HG03025 (cell line): ENCODE measurements around the gene ANAPC1.
"Not testable (repeated sequence)": the region's sequence is repeated elsewhere in the genome, so short reads cannot be mapped to it uniquely, and the experiment has no call there.

ENCODE experiments used
- ATAC-seq: cut with Tn5 transposase; IDR thresholded peaks from one replicate; pipeline ENCODE4 v1.9.1; 2021; ENCODE audit warnings: mild to moderate bottlenecking, moderate library complexity; ENCODE audit not compliant: unreplicated experiment, low FRiP score

ANAPC1 gene

DNA sequence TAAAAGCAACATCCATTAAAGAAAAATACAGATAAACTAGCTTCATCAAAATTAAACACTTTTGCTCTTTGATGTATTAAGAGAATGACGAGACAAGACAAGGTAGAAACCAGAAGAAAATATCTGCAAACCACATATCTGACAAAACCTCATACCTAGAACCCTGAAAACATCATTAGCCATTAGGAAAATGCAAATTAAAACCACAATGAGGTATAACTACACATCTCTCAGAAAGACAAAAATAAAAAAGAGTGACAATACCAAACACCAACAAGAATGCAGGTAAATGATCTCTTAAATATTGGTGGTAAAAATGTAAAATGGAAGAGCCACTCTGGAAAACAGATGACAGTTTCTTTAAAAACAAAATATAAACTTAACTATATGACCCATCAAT, 53.5 kb downstream of the ANAPC1 start:
- not testable (repeated sequence) for ATAC-seq

DNA sequence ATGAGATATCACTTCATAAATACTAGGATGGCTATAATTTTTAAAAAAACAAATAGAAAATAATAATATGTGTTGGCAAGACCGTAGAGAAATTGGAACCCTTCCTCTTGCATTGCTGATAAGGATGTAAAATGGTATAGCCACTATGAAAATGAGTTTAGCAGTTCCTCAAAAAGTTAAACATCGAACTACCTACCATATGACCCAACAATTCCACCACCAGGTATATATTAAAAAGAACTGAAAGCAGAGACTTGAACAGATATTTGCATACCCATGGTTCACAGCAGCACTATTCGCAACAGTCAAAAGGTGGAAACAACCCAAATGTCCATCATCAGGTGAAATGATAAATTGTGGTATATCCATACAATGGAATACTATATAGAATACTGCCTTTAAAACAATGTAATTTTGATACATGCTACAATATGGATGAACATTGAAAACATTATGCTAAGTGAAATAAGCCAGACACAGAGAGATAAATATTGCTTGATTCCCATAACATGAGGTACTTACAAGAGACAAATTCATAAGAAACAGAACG, 55.7 kb downstream of the ANAPC1 start:
- not testable (repeated sequence) for ATAC-seq

DNA sequence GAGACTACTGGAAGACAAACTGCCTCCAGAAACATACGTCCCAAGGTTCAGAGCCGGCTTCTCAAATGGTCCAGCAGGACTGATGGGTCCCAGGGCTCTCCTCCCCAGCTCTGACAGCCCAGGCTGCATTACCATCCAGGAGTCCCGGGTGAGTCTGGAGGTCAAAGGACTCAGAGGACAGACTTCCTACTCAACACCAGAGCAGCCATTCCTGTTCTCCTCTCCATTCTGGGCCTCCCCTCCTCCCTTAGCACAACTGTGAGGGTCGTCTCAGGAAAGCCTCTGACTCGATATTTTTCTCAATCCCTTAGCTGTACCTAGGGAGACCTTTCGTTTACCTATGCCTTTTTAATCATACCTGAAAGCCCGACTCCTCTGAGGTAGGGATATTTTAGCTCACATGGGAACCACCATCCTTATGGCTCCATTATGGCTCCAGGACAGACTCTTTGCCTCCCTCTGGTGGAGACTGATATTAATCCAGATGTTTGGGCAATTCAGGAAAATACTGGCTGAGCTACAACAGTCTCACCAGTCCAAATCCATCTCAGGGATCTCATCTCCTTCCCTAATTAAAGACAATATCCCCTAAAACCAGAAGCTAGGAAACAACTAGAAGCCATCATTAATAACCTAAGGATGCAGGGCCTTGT, 70.9 kb downstream of the ANAPC1 start:
- not testable (repeated sequence) for ATAC-seq

DNA sequence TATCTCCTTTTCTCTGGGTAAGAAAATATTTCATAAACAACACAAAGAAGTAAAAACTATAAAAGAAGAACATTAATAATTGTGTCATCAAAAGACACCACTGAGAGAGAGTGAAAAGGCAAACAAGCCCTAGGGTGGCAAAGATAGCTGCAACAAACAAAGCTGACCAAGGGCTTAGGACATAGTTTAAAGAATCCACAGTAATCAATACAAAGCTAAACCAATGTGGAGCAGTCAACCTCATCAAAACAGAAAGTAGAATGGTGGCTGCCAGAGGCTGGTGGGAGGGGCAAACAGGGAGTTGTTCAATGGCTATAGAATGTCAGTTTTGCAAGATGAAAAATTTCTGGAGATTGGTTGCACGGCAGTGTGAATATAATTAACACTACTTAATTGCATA, 93.4 kb downstream of the ANAPC1 start:
- not testable (repeated sequence) for ATAC-seq

DNA sequence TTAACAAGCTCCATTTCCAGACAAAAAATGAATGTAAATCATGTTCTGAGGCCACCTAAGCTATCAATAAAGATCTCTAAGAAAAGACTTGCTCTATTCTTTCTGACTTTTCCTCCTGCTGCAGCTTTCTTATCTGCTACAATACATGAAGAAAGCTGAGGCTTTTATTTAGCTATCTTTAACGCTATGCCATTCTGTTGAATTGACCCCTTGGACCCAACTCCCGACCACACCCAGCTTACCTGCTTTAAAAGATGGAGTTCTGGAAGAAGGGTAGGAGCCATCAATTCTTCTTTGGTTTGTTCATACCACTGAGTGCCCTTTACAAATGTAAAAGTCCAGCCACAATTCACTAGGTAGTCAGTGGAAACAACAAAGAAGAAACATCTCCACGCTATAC, 99.9 kb downstream of the ANAPC1 start:
- ATAC-seq: not testable (repeated sequence)

DNA sequence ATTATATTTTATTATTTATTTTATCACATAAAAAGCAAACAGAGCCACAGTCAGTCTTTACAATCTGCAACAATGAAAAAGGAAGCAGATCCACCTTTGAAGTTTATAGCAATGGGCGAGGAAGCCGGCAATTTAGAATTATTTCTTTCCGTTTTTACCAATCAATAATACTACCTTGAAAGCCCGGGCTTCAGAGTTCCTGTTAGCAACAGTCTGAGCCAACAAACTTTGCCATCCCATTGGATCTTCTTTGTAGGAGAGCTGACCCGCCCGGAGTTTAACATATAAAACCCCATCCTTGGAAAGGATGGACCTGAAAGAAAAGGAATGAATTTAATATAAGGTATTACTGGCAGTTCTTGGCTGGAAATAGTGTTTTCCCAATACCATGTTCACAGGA, 101.8 kb downstream of the ANAPC1 start:
- not testable (repeated sequence) for ATAC-seq

DNA sequence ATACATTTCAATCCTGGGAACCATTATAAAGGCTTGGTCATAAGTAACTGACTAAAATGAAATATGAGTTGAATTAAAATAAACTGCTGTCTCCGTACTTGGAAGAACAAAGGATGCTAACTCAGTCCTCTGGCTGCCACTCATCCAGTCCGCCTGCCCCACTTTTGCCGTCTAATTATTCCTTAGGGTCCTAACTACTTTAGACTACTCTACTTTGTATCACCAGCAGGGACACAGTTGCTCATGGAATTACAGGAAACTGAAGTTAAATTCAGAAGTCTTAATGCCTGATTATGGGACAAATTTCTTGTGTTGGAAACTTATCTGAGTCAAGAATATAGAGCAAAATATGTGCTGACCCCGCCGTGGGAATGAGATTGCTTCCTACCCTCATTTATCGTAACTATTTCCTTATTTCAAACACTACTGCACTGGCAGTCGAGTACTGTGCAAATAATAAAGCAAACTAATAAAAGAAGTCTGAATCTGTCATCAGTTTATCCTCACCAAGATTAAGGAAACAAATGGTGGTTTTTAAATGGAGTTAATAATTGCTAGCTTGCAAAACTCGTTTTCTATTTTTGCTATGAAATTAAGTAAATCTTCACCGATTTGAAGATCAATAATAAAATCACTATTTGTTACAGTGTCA, 102.4 kb downstream of the ANAPC1 start:
- not testable (repeated sequence) for ATAC-seq

DNA sequence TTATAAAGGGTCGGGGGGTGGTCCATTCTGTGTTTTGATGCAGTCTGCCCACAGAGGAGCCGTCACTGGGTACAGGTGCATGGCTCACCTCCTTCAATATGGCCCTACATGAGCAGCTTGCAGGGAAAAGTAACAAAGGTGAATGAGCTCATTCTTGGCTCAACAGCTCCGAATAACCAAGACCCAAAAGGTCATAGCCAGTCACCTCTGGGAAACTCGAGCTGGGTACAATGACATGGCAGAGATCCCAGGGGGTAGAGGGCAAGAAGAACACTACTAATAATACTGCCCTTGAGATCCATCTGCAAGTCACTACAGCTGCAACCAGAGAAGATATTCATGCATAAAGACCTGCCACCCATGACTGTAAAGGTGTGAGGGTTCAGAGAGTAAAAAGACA, 106.8 kb downstream of the ANAPC1 start:
- ATAC-seq: not testable (repeated sequence)

DNA sequence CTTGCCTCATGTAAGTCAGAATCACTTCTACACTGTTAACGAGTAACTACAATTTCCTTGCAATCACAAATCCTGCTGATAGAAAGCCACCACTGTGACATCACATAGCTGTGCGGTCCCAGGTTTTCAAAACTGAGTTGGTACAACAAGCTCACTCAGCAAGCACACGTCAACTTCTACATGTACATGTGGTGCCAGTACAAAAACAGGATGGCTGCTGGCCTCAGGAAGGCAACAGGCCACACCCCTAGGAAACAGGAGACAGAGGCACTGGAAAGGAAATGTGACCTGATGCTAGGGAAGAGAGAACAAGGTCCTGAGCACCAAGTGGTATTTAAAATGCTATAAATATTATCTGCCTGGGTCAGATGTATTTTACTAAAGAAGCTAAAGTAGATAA, 107.7 kb downstream of the ANAPC1 start:
- ATAC-seq: not testable (repeated sequence)

DNA sequence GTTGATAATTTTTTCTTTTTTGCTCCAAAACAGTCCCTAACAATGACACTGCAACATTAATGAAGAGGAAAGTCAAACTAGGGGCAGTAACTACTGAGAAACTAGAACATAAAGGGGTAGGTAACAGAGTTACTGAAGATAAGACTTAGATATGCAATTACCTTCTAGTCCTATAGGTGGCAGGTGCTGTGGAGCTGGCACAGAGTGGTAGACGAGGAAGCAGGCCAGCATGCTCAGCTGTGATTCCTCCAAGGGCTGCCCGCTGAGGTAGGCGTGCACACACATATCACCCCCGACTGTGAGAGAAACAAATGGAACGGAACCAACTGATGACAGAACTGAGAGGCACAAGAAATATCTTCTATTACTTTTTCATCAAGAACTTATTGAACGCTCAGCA, 111.8 kb downstream of the ANAPC1 start:
- not testable (repeated sequence) for ATAC-seq

DNA sequence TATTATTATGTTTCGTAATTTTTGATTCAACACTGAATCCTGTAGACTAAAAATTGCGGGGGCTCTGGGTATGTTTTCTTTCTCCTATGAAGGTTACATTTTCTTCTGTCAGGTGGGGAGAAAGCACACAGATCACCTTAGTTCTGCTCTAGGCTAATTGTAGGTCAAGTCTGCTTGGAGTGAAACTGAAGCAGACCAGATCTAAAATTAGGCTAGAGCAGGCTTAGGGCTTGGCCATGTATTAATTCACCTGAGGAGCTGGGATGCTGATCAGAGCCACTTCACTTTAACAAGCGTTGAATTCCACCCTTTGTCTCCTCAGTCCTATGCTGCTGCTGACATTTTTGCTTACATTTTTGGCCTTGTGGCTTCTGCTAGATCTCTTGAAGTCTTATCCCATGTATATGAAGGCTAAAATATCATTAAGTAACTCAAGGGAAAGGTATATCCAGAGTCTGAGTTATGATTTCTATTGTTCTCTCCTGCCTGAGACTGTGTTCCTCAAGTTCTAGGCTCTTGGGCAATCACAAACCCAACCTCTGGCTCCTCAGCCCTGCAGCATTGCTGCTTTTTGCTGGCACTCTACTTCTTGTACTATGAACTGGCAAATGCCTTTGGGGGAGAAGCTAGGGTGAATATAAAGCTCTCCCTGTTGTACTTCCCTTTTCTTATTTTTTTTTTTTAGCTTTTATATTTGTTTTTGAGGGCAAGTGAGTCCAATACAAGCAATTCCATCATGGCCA, 112.9 kb downstream of the ANAPC1 start:
- ATAC-seq: not testable (repeated sequence)

DNA sequence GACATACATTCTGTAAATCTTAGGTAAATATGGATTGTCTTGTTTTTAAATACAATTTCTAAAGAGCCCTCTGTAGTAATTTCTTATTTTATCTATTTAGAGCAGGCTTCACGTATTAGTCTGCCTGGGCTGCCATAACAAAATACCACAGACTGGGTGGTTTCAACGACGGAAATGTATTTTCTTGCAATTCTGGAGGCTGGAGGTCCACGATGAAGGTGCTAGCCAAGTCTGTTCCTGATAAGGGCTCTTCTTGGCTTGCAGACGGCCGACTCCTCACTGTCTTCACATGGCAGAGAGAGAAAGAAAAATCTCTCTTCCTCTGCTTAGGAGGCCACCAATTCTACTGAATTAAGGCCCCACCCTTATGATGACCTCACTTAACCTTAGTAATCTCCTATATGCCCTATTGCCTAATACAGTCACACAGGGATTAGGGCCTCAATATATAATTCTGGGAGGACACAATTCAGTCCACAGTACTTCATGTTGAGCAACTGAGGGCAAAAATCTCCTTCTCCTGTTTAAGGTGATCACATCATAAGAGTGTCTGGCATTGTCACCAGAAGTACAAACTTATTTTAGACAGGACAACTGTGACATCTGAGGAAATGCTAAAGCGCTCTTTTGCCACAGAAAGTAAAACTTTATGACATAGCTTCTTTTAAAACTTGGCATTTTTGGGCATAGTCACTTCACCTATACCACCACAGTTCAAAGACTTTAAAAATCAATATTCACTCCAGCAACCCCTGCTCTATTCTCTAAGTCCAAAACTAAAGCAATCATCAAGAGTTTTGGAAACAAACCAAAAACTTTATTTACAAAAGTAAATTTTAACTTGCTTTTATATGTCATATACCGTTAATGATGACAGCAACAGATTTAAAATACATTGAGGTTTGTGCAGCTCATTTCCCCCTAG, 115.5 kb downstream of the ANAPC1 start:
- not testable (repeated sequence) for ATAC-seq

DNA sequence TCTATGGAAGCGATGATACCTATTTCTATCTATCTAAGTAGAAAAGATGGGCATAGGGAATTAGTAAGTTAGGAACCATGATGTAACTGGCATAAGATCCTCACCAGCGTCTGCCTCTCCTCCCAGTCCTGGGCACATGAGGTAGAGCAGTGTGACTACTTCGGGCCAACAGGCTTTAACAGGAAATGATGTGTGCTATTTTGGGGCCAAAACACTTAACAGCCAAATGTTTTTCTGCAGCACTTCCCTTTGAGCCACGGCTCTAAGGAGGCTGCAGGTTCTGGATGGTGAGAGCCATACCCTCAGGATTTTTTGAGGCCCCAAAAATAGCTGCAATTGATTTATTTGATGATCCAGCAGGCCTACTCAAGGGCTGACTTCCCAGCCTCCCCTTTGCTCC, 116.9 kb downstream of the ANAPC1 start:
- not testable (repeated sequence) for ATAC-seq

DNA sequence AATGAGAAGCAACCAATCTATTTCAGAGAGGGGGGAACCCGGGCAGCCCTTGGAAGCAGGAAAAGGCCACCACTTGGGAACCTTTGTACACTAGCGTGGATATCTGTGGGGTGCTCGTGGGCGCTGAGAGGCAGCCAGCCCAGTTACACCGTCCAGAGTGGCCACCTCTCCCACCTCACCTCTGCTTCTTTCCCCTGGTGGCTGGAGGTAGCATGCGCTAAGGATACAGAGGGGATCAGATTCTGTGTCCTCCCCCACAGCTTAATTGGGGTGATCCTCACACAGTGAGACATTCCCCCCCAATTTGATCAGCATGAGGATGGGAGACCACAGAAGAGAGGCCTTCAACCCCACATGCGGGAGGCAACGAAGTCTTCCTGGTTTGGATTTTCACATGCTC, 117.7 kb downstream of the ANAPC1 start:
- not testable (repeated sequence) for ATAC-seq

DNA sequence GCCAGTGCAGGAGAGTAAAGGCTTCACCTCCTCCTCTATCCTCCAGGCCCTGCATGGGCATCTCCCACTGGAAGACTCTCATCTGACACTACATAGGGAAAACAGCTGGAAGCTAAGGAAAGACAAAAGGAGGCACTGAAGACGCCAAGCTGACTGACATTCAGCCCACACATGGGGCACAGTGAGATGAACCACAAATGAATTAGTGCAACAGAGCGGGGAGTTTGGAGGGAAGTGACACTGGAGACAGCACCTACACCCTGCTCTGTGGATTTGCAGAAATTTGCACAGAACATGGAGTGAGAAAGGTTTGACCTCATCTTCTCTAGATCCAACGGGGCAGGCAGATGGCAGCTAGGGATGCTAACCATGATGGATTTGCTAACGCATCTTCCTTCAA, 119.8 kb downstream of the ANAPC1 start:
- not testable (repeated sequence) for ATAC-seq

DNA sequence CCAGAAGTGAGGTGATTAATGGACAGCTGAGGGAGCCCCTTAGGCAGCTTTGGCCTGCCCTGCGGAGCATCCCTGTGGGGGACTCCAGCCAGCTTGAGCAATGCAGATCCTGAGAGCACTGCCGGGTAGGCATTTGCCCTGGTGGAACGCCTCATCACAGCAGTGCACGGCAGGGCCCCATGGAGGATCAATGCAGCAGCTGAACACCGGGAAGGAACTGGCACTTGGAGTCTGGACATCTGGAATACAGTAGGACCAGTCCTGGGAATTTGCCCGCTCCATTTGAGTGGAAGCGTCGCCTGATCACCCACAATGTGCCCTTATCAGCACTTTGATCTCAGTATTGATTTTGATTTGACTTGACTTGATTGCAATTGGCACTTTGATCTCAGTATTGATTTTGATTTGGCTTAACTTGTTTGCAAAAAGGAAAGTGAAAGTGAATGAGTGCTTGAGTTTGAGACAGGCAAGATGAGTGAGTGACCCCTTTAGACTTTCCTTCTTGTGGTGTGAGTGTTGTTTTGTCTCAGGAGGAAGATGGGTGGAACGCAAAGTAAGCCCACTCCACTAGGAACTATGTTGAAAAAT, 123.2 kb downstream of the ANAPC1 start:
- not testable (repeated sequence) for ATAC-seq

DNA sequence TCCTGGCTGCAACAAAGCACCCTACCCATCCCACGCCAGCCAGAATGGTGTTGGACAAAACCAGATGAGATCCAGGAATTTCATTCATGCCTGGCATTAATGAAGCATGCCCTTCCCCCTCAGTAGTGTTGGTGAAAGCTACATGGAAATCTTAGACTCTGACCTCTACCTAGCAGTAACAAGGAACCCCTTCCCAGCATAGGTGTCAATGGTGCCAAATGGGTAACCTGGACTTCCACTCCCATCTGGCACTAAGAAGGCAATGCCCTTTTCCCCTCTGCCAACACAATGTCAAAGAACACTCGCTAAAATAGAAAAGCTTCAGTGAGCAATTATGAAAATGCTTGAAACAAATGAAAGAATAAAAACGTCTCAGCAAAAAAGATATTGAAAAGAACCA, 131.5 kb downstream of the ANAPC1 start:
- ATAC-seq: not testable (repeated sequence)

DNA sequence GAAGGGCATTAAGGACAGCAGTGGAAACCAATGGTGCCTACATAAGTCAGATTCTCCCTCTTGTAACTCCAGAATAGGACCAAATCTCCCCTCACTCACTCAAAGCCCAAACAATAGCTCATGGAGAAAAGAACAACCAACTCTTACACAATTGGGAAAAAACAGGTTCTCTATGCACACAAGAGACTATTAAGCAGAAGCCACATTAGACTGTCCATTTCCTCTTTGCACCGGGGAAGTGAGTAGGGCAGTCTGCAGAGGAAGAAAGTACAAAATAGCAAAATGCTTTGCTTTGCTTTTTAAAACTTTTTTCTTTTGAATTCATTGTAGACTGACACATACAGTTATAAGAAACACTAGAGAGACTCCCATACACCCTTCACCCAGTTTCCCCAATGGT, 133.4 kb downstream of the ANAPC1 start:
- ATAC-seq: not testable (repeated sequence)

DNA sequence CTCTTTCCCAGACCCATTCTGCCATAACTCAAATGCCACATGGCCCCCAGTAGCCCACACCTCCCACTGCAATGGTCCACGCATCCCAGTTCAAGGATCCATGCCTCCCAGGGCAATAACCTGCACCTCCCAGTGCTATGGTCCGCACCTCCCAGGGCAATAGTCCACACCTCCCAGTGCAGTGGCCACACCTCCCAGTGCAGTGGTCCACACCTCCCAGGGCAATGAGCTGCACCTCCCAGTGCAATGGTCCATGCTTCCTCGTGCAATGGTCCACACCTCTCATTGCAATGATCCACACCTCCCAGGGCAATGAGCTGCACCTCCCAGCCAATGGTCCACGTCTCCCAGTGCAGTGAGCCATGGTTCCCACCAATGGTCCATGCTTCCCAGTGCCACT, 135.6 kb downstream of the ANAPC1 start:
- not testable (repeated sequence) for ATAC-seq
